HG03045 (cell line): ENCODE data around the gene FPR2.
"Not testable (repeated sequence)": the region's sequence is repeated elsewhere in the genome, so short reads cannot be mapped to it uniquely, and the experiment has no call there.

Experiments used
- ATAC-seq: cut with Tn5 transposase; IDR thresholded peaks from one replicate; pipeline ENCODE4 v1.9.1; 2021; ENCODE audit warnings: mild to moderate bottlenecking, moderate library complexity; ENCODE audit not compliant: unreplicated experiment

FPR2 gene

DNA sequence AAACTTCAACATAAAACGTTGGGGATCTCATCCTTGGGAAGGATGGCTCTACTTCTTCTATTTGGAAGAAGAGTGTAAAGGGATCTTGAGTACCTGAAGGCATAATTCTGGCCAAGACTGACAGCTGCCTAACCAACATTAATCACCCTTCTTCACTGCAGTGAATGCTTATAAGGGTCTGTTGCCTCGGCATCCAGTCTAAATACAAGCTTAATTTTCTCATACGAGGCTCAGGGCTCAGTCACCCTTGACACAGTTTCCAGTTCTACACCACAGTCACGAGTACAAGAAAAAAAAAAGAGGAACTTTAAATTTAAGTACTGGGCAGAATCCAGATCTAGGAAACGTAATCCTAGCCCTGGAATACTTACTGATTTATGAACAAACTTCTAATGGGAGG lies 43.0 kb downstream of the FPR2 start:
- no peak for ATAC-seq

DNA sequence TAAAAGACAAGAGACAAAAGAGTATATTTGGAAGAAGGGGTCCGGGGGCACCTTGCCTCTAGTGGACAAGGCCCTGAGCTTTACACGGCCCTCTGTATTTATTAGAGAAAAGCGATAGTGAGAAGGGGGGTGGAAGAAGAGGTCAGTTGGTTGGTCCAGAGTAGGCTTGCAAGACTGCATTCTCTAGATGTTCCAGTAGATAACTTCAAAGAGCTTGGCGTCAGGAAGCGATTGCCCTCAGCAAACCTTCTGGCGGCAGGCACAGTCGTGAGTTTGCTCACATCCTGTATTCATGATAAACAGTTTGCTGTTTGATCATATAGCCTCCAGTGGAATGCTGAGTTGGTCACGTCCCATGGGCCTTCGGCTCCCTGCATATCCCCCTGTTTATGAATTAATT lies 43.8 kb downstream of the FPR2 start:
- ATAC-seq: not testable (repeated sequence)

DNA sequence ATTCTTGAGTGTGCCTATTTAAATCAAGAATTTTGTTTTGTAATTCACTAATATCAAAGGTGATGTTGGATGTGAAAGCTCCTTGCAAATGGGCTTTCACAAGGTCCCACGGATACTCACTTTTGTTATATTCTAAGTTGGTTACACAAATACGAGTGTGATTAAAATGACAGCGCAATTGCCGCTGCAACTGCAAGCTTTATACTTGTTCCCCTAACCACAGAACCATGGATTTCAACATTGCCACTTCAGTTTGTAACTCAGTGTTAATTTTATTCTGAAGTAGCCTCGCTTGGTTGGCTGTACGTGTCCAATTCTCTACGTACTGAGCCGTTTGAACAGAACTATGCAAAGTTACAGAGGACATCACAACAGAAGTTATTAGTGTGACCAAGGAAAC lies 44.4 kb downstream of the FPR2 start:
- ATAC-seq: not testable (repeated sequence)

DNA sequence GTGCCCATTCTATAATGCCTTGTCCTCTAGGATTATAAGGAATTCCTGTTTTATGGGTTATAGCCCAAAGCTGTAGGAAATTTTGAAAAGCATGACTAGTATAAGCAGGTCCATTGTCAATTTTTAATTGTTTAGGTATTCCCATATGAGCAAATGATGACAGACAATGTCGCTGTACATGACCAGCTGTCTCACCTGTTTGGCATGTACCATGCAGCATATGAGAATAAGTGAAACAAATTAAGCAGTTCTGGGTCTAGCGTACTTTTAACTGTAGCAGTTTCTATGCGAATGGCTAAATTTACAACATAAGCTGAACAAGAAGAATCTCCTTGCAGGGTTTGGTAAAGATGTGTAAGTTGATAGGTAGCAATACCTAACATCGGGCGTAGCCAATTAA lies 45.6 kb downstream of the FPR2 start:
- not testable (repeated sequence) for ATAC-seq

DNA sequence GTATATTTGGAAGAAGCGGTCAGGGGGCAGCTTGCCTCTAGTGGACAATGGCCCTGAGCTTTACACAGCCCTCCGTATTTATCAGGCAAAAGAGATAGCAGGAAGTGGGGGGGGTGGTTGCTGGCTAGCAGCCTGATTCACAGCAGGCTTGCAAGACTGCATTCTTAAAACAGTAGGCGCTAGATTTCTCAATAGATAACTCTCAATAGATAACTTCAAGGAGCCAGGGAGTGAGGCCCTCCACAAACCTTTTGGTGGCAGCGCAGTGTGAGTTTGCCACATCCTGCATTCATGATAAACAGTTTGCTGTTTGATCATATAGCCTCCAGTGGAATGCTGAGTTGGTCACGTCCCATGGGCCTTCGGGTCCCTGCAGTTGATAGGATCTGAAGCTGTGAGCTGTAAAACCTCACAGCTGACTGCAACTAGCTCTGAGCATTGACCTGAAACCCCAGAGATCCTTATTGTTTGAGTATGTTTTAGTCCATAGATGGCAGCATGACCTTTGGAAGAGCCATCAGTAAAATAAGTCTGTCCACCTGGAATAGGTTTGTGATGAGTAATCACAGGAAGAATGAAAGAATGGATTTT lies 46.2 kb downstream of the FPR2 start:
- ATAC-seq: no peak

DNA sequence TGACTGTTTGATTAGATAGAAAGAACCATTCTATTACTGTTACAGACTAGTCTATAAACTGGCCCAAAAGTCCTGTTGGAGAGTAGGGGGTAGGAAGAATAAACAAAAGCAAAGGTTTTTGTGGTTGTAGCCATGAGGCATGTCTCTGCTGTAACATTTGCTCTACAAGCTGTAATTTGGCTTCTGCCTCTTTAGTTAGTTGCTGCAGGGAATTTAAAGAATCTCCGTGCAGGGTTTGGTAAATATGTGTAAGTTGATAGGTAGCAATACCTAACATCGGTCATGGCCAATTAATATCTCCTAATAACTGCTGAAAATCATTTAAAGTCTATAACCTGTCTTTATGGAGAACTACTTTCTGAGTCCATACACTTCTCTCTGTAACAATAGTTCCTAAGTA lies 46.9 kb downstream of the FPR2 start:
- no peak for ATAC-seq

DNA sequence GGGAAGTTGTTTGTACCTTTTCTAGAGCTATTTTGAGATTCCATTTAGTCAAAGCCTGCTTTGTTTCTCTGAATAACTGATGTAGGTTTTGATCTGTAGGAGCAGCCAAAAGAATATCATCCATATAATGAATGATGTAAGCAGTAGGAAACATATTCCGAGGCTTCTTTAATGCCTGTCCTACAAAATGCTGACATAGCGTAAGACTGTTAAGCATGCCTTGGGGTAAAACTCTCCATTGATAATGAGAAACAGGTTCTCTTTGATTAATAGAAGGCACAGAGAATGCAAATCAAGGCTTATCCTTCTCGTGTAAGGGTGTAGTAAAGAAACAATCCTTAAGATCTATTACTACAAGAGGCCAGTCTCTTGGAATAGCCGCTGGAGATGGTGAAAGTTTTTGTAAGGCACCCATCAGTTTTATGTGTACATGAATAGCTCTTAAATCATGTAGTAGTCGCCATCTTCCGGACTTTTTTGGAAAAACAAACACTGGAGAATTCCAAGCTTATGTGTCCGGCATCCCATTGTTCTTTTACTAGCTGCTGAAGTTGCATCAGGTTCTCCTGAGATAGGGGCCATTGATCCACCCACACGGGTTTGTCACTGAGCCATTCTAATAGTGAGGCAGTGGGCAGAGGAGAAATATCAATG lies 47.5 kb downstream of the FPR2 start:
- ATAC-seq: no peak

DNA sequence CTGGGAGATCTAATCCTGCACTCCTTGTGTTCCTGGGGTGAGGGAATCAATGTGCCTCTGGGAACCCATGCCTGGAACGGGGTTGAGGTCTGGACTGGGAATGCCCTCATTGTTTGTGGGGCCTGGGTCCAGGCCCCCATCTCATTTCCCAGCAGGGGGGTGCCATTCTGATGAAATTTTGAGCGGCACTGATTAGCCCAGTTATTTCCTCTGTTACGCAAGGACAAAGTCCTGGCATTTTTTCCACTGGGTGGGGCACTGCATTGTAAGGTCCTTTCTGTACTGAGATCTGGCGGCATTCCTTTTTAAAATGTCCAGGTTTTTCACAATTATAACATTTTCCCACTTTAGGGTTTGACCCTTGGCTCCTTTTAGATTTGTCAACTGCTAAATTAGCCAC lies 48.8 kb downstream of the FPR2 start:
- ATAC-seq: no peak

DNA sequence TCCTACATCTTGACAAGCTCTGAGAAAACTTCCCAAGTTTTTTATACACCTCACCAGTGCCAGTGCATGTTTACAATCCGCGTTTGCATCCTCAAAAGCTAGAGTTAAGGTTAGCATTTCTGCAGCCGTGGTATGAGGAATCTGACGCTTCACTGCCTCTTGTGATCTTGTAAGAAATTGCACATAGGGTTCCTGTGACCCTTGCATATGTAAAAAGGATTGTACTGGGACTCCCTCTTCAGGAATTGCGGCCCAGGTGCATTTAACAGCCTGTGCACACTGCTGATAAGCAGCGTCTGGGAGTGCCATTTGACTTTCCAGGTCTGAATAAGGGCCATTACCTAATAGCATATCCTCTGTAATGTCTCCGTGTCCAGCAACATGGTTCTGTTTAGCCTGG lies 49.2 kb downstream of the FPR2 start:
- ATAC-seq: no peak

DNA sequence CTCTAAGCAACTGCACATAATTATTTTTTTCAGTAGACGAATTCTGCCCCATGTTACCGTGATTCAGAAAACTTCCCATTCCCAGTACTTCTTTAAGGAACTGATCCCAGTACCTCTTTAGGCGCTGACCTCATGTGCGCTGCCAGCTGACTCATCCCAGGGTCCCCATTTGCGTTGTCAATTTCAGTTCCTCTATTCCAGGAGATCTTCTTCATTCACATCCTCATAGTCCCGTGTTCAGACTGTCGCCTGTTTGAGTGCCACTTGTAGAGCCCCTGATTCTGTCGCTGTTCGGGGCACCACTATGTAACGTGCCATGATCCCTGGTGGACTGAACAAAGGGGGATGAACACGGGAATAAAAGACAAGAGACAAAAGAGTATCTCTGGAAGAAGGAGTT lies 50.4 kb downstream of the FPR2 start:
- no peak for ATAC-seq

DNA sequence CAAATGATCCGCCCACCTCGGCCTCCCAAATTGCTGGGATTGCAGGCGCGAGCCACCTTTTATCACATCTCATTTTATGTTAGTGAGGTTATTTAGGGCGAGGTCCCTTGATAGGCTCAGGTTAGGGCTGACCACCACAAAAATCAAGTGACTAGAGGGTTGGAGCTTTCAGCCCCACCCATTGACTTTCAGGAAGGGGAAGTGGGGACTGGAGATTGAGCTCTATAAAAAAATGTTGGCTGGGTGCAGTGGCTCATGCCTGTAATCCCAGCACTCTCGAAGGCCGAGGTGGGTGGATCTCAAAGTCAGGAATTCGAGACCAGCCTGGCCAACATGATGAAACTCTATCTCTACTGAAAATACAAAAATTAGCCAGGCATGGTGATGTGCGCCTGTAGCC lies 54.1 kb downstream of the FPR2 start:
- no peak for ATAC-seq

DNA sequence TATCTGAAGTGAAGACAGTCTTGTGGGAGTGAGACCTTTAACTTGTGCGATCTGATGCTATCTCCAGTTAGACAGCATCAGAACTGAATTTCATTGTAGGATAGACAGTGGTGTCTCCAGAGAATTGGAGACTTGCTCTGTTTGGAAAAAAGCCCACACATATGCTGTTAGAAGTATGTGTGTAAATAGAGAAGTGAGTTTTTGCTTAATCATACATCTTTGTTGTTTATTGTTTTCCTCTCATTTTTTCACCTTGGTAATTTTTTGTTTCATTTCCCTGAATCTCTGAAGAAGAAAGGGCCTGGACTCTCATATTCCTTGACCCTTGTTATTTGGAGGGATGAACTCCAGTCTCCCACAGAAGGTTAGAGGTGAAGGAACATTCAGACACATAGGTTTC lies 55.7 kb downstream of the FPR2 start:
- ATAC-seq: no peak

DNA sequence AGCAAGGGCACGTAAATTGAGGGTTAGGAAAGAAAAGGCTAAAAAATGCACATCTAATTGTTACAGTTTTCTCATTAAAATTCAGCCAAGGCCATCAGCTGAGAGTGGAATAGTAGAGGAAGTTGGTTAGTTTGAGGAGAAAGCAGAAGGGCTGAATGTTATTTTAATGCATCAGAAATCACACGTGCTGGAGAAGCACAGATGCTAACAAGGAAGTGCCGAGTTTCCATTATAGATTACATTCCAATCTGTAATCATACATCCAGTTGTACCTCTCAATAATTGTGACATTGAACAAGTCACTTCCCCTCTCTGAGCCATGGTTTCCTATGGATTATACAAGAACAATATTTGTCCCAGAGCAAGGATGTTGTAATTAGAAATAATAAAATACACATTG lies 59.0 kb downstream of the FPR2 start:
- no peak for ATAC-seq
